Osteoblast (primary cell): ENCODE measurements around the gene CRYGB. TPM values are rescaled to one million over a fixed set of nuclear protein-coding genes. Genes with fewer than 3 reads are reported as not detected.

Experiments
- DNase-seq: peaks from one replicate; pipeline ENCODE4 v3.0.0; 2011; ENCODE audit warnings: low spot score, mixed read lengths; ENCODE audit not compliant: insufficient read length; ENCODE audit errors: missing footprints
- H2AFZ ChIP-seq: 2 replicates; pipeline ENCODE4 v1.6.0; 2011; ENCODE audit warnings: mild to moderate bottlenecking, low read length
- H3K27ac ChIP-seq: 2 replicates; pipeline ENCODE4 v1.5.1; 2011; ENCODE audit warnings: mild to moderate bottlenecking, low read depth, low read length, moderate library complexity
- H3K27me3 ChIP-seq: 2 replicates; pipeline ENCODE4 v1.6.0; 2012; ENCODE audit warnings: mild to moderate bottlenecking, control low read depth, inconsistent platforms, low read length, moderate library complexity; ENCODE audit not compliant: insufficient read depth
- H3K36me3 ChIP-seq: 2 replicates; pipeline ENCODE4 v1.5.1; 2011; ENCODE audit warnings: mild to moderate bottlenecking, low read length, control low read depth, moderate library complexity; ENCODE audit not compliant: insufficient read depth
- H3K4me1 ChIP-seq: 2 replicates; pipeline ENCODE4 v1.5.1; 2011; ENCODE audit warnings: mild to moderate bottlenecking, low read length, control low read depth, moderate library complexity; ENCODE audit not compliant: insufficient read depth
- H3K4me2 ChIP-seq: 2 replicates; pipeline ENCODE4 v1.6.0; 2011; ENCODE audit warnings: mild to moderate bottlenecking, low read length; ENCODE audit not compliant: insufficient read depth
- H3K4me3 ChIP-seq: fragments of 200-600 bp; sonication (generic); 3 replicates; pipeline ENCODE4 v1.5.1; 2012; ENCODE audit warnings: mild to moderate bottlenecking, low read length, inconsistent platforms; ENCODE audit not compliant: insufficient read depth
- H3K79me2 ChIP-seq: 2 replicates; pipeline ENCODE4 v1.6.0; 2012; ENCODE audit warnings: mild to moderate bottlenecking, low read length, control low read depth, inconsistent platforms; ENCODE audit not compliant: insufficient read depth
- H3K9me3 ChIP-seq: 2 replicates; pipeline ENCODE4 v1.5.1; 2011; ENCODE audit warnings: low read depth, low read length, control low read depth
- H4K20me1 ChIP-seq: 2 replicates; pipeline ENCODE4 v1.6.0; 2012; ENCODE audit warnings: mild to moderate bottlenecking, low read length, control low read depth; ENCODE audit not compliant: insufficient read depth
- total RNA-seq: library from RNA; depleted of rRNA; stranded (reverse); fragments of >200 nt; gene quantifications from 2 replicates; pipeline ENCODE4 v1.2.3, GENCODE V29; 2012
- TF ChIP-seq, protein P1 (sequence below): IDR thresholded peaks from 2 replicates; pipeline ENCODE4 v1.5.1; 2011; ENCODE audit warnings: mild to moderate bottlenecking, low read depth, low read length, moderate library complexity; ENCODE audit errors: extremely low read depth

The CRYGB gene
- total RNA-seq, 1 donor, result not detected

DNA sequence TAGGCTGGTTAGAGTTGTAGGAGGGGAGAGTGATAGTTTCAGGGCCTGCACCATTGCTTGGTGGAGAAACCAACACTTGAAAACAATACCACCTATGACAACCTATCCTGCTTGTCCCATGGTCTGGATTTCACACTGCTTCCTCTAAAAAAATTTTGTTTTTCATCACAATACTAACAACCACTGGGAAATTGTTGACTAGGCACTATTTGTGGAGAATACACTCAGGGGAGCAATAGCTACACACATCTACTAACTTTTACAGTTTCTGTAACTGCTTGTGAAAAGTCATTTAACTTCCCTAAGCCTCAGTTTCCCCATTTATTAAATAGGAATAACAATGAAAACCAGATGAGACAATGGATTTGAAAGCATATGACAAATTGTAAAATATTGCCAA is 4.1 kb upstream of the CRYGB start:
- Histone ChIP-seq H3K79me2 (no peaks in the 10 kb centered on the region), H3K4me2 (no peak overlapping the region), H2AFZ (no peak overlapping the region), H3K27ac (no peak overlapping the region), H3K9me3 (no peaks in the 10 kb centered on the region), H3K4me3 (no peak overlapping the region), H4K20me1 (no peaks in the 10 kb centered on the region), H3K27me3 (no peaks in the 10 kb centered on the region), H3K36me3 (no peaks in the 10 kb centered on the region), H3K4me1 (no peaks in the 10 kb centered on the region)
- no peak for DNase-seq
- TF ChIP-seq, protein P1, sequence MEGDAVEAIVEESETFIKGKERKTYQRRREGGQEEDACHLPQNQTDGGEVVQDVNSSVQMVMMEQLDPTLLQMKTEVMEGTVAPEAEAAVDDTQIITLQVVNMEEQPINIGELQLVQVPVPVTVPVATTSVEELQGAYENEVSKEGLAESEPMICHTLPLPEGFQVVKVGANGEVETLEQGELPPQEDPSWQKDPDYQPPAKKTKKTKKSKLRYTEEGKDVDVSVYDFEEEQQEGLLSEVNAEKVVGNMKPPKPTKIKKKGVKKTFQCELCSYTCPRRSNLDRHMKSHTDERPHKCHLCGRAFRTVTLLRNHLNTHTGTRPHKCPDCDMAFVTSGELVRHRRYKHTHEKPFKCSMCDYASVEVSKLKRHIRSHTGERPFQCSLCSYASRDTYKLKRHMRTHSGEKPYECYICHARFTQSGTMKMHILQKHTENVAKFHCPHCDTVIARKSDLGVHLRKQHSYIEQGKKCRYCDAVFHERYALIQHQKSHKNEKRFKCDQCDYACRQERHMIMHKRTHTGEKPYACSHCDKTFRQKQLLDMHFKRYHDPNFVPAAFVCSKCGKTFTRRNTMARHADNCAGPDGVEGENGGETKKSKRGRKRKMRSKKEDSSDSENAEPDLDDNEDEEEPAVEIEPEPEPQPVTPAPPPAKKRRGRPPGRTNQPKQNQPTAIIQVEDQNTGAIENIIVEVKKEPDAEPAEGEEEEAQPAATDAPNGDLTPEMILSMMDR, result no peak

DNA sequence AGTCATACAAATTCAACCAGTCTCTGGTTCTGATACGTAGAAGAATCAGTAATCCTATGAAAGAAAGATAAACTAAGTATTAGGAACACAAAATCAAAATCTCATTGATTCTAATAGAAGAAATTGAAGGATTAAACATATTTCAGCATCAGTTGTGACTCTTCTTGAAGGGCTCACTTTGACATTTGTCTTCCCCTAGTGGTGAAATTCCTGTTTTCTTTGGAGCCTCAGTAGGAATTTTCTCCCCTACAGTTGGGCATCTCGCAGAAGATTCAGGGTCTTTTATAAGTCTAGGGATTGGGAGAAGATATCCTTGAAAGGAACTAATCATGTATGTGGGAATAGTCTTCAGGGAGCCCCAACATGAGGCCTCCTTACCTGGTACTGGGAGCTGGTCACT is 2.8 kb upstream of the CRYGB start:
- Histone ChIP-seq H3K9me3 (no peaks in the 10 kb centered on the region), H3K4me3 (no peak overlapping the region), H3K4me1 (no peaks in the 10 kb centered on the region), H3K4me2 (no peak overlapping the region), H3K27me3 (no peaks in the 10 kb centered on the region), H3K36me3 (no peaks in the 10 kb centered on the region), H3K27ac (no peak overlapping the region), H3K79me2 (no peaks in the 10 kb centered on the region), H4K20me1 (no peaks in the 10 kb centered on the region), H2AFZ (no peak overlapping the region)
- TF ChIP-seq, protein P1, result peak; percentile 32
- no peak for DNase-seq

DNA sequence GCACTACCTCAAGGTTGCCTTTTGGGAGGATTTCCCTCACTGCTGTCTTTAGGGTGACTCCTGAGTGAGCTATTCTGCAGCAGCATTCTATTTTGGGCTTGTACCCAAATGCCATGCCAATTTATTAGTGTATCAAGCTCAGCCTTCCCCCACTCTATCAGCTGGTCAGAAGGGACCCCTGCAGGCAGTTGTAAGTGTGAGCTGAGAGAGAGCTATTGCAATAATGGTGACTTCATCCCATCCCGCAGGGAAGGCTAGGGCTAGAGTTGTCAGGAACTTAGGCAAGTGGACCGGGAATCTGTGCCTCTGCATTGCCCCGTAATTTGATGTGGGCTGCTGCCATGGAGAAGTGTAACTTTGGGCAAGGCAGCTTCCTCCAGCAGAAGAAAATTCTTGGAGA is 1.8 kb upstream of the CRYGB start:
- Histone ChIP-seq H3K27me3 (no peaks in the 10 kb centered on the region), H3K4me1 (no peaks in the 10 kb centered on the region)
- no peak for DNase-seq

DNA sequence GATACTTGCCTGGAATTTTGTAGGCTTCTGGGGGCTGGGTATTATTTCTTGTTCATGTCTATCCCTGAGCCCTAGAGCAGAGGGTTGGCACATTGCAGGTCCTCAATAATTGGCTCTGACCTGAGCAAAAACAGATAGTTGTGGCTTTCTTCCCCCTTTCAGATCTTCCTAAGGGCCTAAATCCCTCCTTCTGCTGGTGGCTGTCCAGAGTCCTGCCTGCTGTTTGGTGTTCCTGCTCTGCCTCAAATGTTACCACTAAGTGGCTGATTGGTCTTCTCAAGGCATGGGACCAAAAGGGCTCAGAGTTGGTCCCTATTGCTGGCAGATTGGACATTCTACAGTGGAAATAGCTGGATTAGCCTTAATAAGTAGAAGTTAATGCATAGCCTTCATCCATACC is 1.1 kb upstream of the CRYGB start:
- Histone ChIP-seq H3K4me2 (no peak overlapping the region), H3K4me1 (no peaks in the 10 kb centered on the region), H3K36me3 (no peaks in the 10 kb centered on the region), H3K9me3 (no peaks in the 10 kb centered on the region), H2AFZ (no peak overlapping the region), H3K27me3 (no peaks in the 10 kb centered on the region), H3K27ac (no peak overlapping the region), H4K20me1 (no peaks in the 10 kb centered on the region), H3K79me2 (no peaks in the 10 kb centered on the region), H3K4me3 (no peak overlapping the region)
- TF ChIP-seq, protein P1, result no peak
- no peak for DNase-seq

More for the DNA sequence above, 1.8 kb upstream of the CRYGB start:
- no peak overlapping the region for H3K27ac ChIP-seq
- H3K4me3 ChIP-seq, result no peak overlapping the region
- H2AFZ ChIP-seq, result no peak overlapping the region
- TF ChIP-seq, protein P1, result no peak
- H4K20me1 ChIP-seq, result no peaks in the 10 kb centered on the region
- H3K4me2 ChIP-seq, result no peak overlapping the region
- H3K79me2 ChIP-seq, result no peaks in the 10 kb centered on the region
- no peaks in the 10 kb centered on the region for H3K36me3 ChIP-seq
- no peaks in the 10 kb centered on the region for H3K9me3 ChIP-seq
